Measurements from ENCODE around the gene KLF17. TPM values are rescaled to one million over a fixed set of nuclear protein-coding genes. Genes with fewer than 3 reads are reported as not detected.

The KLF17 gene
- total and polyA plus RNA-seq, 2 of the 8 experiments (the other 6 are each of a cell fraction or from before 2014, with no cell fraction given), result not detected

DNA sequence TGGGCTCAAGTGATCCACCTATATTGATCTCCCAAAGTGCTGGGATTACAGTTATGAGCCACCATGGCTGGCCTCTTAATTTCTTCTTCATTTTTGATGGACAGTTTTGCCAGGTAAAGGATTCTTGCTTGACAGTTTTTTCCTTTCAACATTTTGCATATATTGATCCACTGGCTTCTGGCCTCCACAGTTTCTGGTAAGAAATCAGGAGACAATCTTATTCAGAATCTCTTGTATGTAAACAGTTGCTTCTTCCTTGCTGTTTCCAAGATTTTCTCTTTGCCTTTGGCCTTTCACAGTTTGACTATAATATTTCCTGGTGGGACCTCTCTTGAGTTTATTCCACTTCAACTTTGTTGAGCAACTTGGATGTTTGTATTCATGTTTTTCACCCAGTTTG, 42.9 kb downstream of the KLF17 start:
- TF ChIP-seq TBP (IDR thresholded peaks at IDR 0.05; ENCODE audit: low read depth, low read length), result no peak
- TF ChIP-seq EGR1 (IDR thresholded peaks at IDR 0.05; ENCODE audit: borderline replicate concordance, low read depth, low read length), result no peak
- no peak for TF ChIP-seq SIRT6 (IDR thresholded peaks at IDR 0.05; ENCODE audit: low read length)
- TF ChIP-seq KDM1A (IDR thresholded peaks at IDR 0.05; ENCODE audit: borderline replicate concordance, low read length), result no peak
- TF ChIP-seq MAFK (IDR thresholded peaks at IDR 0.05; ENCODE audit: low read depth, low read length), result no peak
- TF ChIP-seq NANOG (IDR thresholded peaks at IDR 0.05; ENCODE audit: insufficient read depth, low read depth, low read length, poor library complexity, severe bottlenecking), result no peak
- no peaks in the 10 kb centered on the region for H3K79me1 ChIP-seq (ENCODE audit: low read depth, low read length)
- H2BK12ac ChIP-seq (ENCODE audit: low read depth, low read length), result no peak overlapping the region
- H3K18ac ChIP-seq (ENCODE audit: extremely low read depth, low read length), result no peak overlapping the region
- no peak overlapping the region for H4K5ac ChIP-seq (ENCODE audit: insufficient read length, low read depth, low read length)
- no peaks in the 10 kb centered on the region for H4K20me1 ChIP-seq (replicated peaks in 1 of 2; ENCODE audit: control insufficient read depth in 1 of 2, insufficient read depth in 2 of 2, low read length in 2 of 2)
- H3K4me3 ChIP-seq (ENCODE audit: extremely low read depth in 1 of 4, insufficient read depth in 2 of 4, low read depth in 3 of 4, low read length in 4 of 4), result no peak overlapping the region
- no peaks in the 10 kb centered on the region for H3K79me2 ChIP-seq (ENCODE audit: control insufficient read depth in 1 of 2, insufficient read depth in 2 of 2, low read length in 2 of 2)
- POLR2A ChIA-PET (ENCODE audit: partially characterized antibody), result no interaction called here
- H3K9ac ChIP-seq (replicated peaks in 1 of 4; ENCODE audit: extremely low read depth in 1 of 4, low read depth in 3 of 4, low read length in 3 of 4), result no peak overlapping the region
- no peak for FAIRE-seq
- no peak overlapping the region for H3K4ac ChIP-seq (replicated peaks; ENCODE audit: insufficient read length, low read depth, low read length)
- no peak overlapping the region for H3K56ac ChIP-seq (replicated peaks; ENCODE audit: insufficient read length, low read depth, low read length)
- H3K27me3 ChIP-seq (replicated peaks in 1 of 4; ENCODE audit: control insufficient read depth in 3 of 4, extremely low read depth in 1 of 4, insufficient read depth in 3 of 4, low read length in 3 of 4), result no peaks in the 10 kb centered on the region
- H3K4me1 ChIP-seq (replicated peaks in 1 of 4; ENCODE audit: control insufficient read depth in 3 of 4, insufficient read depth in 4 of 4, low read length in 3 of 4), result no peaks in the 10 kb centered on the region
- H3K9me3 ChIP-seq (ENCODE audit: insufficient read depth in 2 of 2, low read depth in 1 of 2, low read length in 1 of 2), result no peaks in the 10 kb centered on the region
- H3K4me2 ChIP-seq (ENCODE audit: insufficient read depth in 1 of 2, low read depth in 2 of 2, low read length in 2 of 2), result no peak overlapping the region
- H2AFZ ChIP-seq (ENCODE audit: low read length), result no peak overlapping the region
- H2BK120ac ChIP-seq (replicated peaks; ENCODE audit: low read depth, low read length), result no peak overlapping the region
- H3K36me3 ChIP-seq (ENCODE audit: control insufficient read depth in 2 of 4, insufficient read depth in 4 of 4, low read length in 3 of 4), result no peaks in the 10 kb centered on the region
- no peak overlapping the region for H3K23ac ChIP-seq (ENCODE audit: insufficient read length)
- H2BK20ac ChIP-seq (ENCODE audit: low read length), result no peak overlapping the region
- H3K23me2 ChIP-seq (ENCODE audit: low read depth, low read length), result no peaks in the 10 kb centered on the region
- no peak overlapping the region for H4K91ac ChIP-seq (replicated peaks; ENCODE audit: insufficient read length, low read length)
- H2AK5ac ChIP-seq (ENCODE audit: low read depth, low read length), result no peak overlapping the region
- H2BK5ac ChIP-seq (ENCODE audit: low read depth, low read length), result no peak overlapping the region
- H3K27ac ChIP-seq (ENCODE audit: low read depth, low read length), result no peak overlapping the region
- H2BK15ac ChIP-seq (ENCODE audit: low read length), result no peak overlapping the region
- no peak overlapping the region for H4K8ac ChIP-seq (ENCODE audit: extremely low read depth, insufficient read depth, low read length)
- CTCF ChIA-PET (ENCODE audit: partially characterized antibody), result interaction anchor here (1.1 to 1.4 kb wide), 2 partner anchors 10 to 54 kb away, joined by 3 to 4 read pairs; no protein-coding TSS in a partner anchor
- DNase-seq (ENCODE audit: low read depth in 1 of 2, low spot score in 2 of 2), result no peak
- no peak overlapping the region for H3K14ac ChIP-seq (ENCODE audit: insufficient read length)

Measured in H1 (cell line).